H4 (cell line): ENCODE measurements around the gene ZBTB21. TPM values are rescaled to one million over a fixed set of nuclear protein-coding genes. Genes with fewer than 3 reads are reported as not detected.
A peak's percentile ranks its signal among the peaks of the same experiment; 100 is the strongest.

Experiments used
- DNase-seq: peaks from one replicate; pipeline ENCODE4 v3.0.0-alpha.2; 2015; ENCODE audit warnings: low spot score
- total RNA-seq: library from RNA; depleted of rRNA; stranded (reverse); fragments of >200 nt; shearing (Covaris generic); gene quantifications from 2 replicates; pipeline ENCODE4 v1.2.3, GENCODE V29; 2014; rRNA removed

Gene ZBTB21
- 12.8 and 16.0 TPM in 2 replicates for total RNA-seq

GRCh38 chr21:42009831-42010506, at the start of gene ZBTB21:
Gene ZBTB21, minus strand, starts transcription at chr21:42010360. Its CDS starts 16,265 bp downstream, at chr21:41994095.
- DNase-seq, result peak; percentile 99

GRCh38 chr21:42059721-42060120, 49.6 kb upstream of the ZBTB21 start:
- DNase-seq, result no peak

GRCh38 chr21:42059141-42059540, 49.0 kb upstream of the ZBTB21 start:
- DNase-seq, result no peak

GRCh38 chr21:42058631-42059111, 48.5 kb upstream of the ZBTB21 start:
- DNase-seq, result no peak

GRCh38 chr21:42057851-42058437, 47.8 kb upstream of the ZBTB21 start:
- DNase-seq, result no peak

- peak; percentile 98 for DNase-seq
Observed at GRCh38 chr21:42056996-42057689, 47.0 kb upstream of the ZBTB21 start.

- DNase-seq, result peak; percentile 57
Observed at GRCh38 chr21:42056468-42056867, 46.3 kb upstream of the ZBTB21 start.

GRCh38 chr21:42055425-42055824, 45.3 kb upstream of the ZBTB21 start:
- no peak for DNase-seq

- no peak for DNase-seq
Observed at GRCh38 chr21:42051788-42052187, 41.6 kb upstream of the ZBTB21 start.

GRCh38 chr21:42049578-42050430, 39.6 kb upstream of the ZBTB21 start:
- DNase-seq, result no peak

GRCh38 chr21:42048870-42049577, 38.9 kb upstream of the ZBTB21 start:
- DNase-seq, result no peak

GRCh38 chr21:42047821-42048613, 37.9 kb upstream of the ZBTB21 start:
- DNase-seq, result peak; percentile 99

- DNase-seq, result no peak
Observed at GRCh38 chr21:42044871-42045495, 34.8 kb upstream of the ZBTB21 start.

- DNase-seq, result no peak
Observed at GRCh38 chr21:42043961-42044360, 33.8 kb upstream of the ZBTB21 start.

- DNase-seq, result no peak
Observed at GRCh38 chr21:42043201-42043895, 33.2 kb upstream of the ZBTB21 start.

- DNase-seq, result no peak
Observed at GRCh38 chr21:42042651-42043050, 32.5 kb upstream of the ZBTB21 start.

GRCh38 chr21:42041711-42042110, 31.6 kb upstream of the ZBTB21 start:
- no peak for DNase-seq

GRCh38 chr21:42041246-42041645, 31.1 kb upstream of the ZBTB21 start:
- DNase-seq, result no peak
